Measurements from ENCODE around the gene TPRX1.
A peak's percentile ranks its signal among the peaks of the same experiment; 100 is the strongest.

Gene TPRX1

DNA sequence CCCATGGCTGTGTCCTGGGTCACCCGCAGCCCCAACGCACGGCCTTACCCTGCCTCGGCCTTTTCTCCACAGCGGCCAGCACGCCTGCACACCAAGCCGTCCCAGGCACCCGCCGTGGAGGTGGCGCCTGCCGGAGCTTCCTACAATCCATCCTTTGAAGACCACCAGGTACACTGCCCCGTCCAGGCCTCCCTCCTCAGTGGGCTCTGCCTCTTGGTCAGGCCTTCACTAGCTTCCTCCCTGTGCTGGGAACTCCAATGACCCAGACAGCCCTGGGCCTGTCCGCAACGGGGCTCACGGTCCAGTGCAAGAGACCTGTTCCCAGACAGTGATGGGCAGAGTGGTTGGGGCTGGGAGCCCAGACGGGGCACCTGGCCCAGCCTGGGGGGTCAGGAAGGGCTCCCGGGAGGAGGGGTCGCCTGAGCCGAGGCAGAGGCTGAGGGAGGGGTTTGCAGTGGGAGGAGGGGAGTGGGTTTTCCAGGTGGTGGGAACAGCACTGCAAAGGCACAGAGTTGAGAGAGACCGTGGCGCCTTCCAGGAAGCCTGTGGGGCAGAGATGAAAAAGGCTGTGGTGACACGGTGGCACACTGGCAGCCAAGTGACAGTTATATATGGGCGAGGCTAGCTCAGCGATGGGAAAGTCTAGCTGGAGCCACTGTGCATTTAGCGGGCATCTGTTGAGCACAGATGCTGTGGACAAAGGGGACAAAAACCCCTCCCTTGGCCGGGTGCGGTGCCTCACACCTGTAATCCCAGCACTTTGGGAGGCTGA lies 51.7 kb downstream of the TPRX1 start:
- Mint-ChIP-seq H3K4me1 (peaks cover 21% of the 10 kb centered on the region), H3K9me3 (no peaks in the 10 kb centered on the region), H3K27ac (peak overlapping the region; percentile 12), H3K4me3 (no peak overlapping the region), H3K36me3 (peaks cover 100% of the 10 kb centered on the region)
- DNase-seq (ENCODE audit: low spot score in 2 of 2) (no peak), ATAC-seq (no peak)

All from stimulated activated effector memory CD8-positive, alpha-beta T cell treated with anti-CD3 and anti-CD28 coated beads, Interleukin-12 subunit alpha, Interleukin-12 subunit beta, amount 100 ng/mL, for 72 hours (primary cell).